A172 (cell line): ENCODE data around the gene KLK15. TPM values are rescaled to one million over a fixed set of nuclear protein-coding genes. Genes with fewer than 3 reads are reported as not detected.

Experiments
- DNase-seq: peaks from one replicate; pipeline ENCODE4 v3.0.0-alpha.2; 2015; ENCODE audit warnings: low spot score
- total RNA-seq: library from RNA; depleted of rRNA; stranded (reverse); fragments of >200 nt; shearing (Covaris generic); gene quantifications from 2 replicates; pipeline ENCODE4 v1.2.3, GENCODE V29; 2014; rRNA removed

The KLK15 gene
- total RNA-seq, 1 experiment from 2014 or later: not detected

GRCh38 chr19:50776131-50776530 lies 57.2 kb downstream of the KLK15 start:
- DNase-seq: no peak

Other genes starting within 250 kb of the KLK15 start
- 1.9 and 2.2 TPM in 2 replicates for gene SYT3, start 193.7 kb downstream of the KLK15 start, total RNA-seq
- gene C19orf81, start 184.1 kb downstream of the KLK15 start, total RNA-seq: 2.1 TPM in 1 of 2 replicates, not detected in the other
- gene SHANK1, start 113.8 kb downstream of the KLK15 start, total RNA-seq: 0.40 and 0.48 TPM in 2 replicates
- 4.8 and 7.9 TPM in 2 replicates for gene CLEC11A, start 110.2 kb downstream of the KLK15 start, total RNA-seq
- not detected in 2 replicates for gene GPR32, start 63.1 kb downstream of the KLK15 start, total RNA-seq
- gene ACP4, start 43.2 kb downstream of the KLK15 start, total RNA-seq: not detected in 2 replicates
- not detected in 2 replicates for gene KLK1, start 9.8 kb downstream of the KLK15 start, total RNA-seq
- not detected in 2 replicates for gene KLK3, start 21.3 kb upstream of the KLK15 start, total RNA-seq
- not detected in 2 replicates for gene KLK2, start 39.9 kb upstream of the KLK15 start, total RNA-seq
- not detected in 2 replicates for gene KLK4, start 77.8 kb upstream of the KLK15 start, total RNA-seq
- gene KLK5, start 119.5 kb upstream of the KLK15 start, total RNA-seq: not detected in 2 replicates
- gene KLK6, start 136.0 kb upstream of the KLK15 start, total RNA-seq: 0.07 and 0.12 TPM in 2 replicates
- not detected in 2 replicates for gene KLK7, start 150.3 kb upstream of the KLK15 start, total RNA-seq
- gene KLK8, start 168.0 kb upstream of the KLK15 start, total RNA-seq: not detected in 2 replicates
- not detected in 2 replicates for gene KLK10, start 186.1 kb upstream of the KLK15 start, total RNA-seq
- not detected in 2 replicates for gene KLK11, start 193.0 kb upstream of the KLK15 start, total RNA-seq
- not detected in 2 replicates for gene KLK12, start 201.4 kb upstream of the KLK15 start, total RNA-seq
- not detected in 2 replicates for gene KLK13, start 231.5 kb upstream of the KLK15 start, total RNA-seq
- gene KLK14, start 249.3 kb upstream of the KLK15 start, total RNA-seq: not detected in 2 replicates